Metanephros (tissue), 1 donor: ENCODE measurements around the gene ZNF574. TPM values are rescaled to one million over a fixed set of nuclear protein-coding genes. Genes with fewer than 3 reads are reported as not detected.

ENCODE experiments used
- total RNA-seq: library from RNA; depleted of rRNA; stranded (reverse); fragments of >200 nt; gene quantifications from one replicate; pipeline ENCODE4 v1.2.3, GENCODE V29; 2014

The ZNF574 gene, protein sequence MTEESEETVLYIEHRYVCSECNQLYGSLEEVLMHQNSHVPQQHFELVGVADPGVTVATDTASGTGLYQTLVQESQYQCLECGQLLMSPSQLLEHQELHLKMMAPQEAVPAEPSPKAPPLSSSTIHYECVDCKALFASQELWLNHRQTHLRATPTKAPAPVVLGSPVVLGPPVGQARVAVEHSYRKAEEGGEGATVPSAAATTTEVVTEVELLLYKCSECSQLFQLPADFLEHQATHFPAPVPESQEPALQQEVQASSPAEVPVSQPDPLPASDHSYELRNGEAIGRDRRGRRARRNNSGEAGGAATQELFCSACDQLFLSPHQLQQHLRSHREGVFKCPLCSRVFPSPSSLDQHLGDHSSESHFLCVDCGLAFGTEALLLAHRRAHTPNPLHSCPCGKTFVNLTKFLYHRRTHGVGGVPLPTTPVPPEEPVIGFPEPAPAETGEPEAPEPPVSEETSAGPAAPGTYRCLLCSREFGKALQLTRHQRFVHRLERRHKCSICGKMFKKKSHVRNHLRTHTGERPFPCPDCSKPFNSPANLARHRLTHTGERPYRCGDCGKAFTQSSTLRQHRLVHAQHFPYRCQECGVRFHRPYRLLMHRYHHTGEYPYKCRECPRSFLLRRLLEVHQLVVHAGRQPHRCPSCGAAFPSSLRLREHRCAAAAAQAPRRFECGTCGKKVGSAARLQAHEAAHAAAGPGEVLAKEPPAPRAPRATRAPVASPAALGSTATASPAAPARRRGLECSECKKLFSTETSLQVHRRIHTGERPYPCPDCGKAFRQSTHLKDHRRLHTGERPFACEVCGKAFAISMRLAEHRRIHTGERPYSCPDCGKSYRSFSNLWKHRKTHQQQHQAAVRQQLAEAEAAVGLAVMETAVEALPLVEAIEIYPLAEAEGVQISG
- 21.1 TPM for total RNA-seq

DNA sequence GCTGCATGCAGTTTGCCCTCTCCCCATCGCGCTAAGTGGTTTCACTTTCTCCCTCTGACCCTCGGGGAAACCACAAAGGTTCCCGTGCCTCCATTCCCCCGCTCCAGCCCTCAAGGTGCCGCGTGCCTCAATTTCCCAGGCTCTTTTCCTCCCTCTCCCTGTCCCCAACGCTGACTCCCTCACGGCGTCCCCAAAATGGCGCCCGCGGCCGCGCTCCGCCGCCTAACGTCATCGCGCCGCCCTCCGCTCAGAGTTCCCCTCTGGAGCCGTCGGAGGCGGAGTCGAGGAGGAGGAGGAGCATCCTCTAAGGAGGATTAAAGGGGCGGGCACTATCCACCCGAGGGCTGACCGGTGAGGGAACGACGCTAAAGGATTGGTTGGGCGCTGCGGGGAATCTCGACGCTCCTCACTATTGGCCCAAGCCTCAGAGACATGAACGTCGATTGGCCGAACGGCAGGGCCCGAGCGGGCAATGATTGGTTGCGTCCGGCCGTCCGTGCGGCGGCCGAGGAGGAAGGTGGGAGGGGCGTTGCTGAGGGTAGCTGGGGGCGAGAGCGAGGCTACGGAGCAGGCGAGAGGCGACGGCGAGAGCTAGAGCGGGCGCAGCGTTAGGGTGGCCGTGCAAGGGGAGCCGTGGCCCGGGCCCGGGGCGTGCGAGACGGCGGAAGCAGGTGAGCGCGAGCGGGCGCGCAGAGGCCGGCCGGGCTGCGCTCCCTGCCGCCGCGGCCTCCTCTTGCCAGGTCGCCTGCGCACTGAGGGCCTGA is at the start of gene ZNF574:
Gene ZNF574, plus strand, starts transcription at position 551 of the 764 bp plus-strand sequence. CDS start 2,441 bp downstream, outside the sequence.

DNA sequence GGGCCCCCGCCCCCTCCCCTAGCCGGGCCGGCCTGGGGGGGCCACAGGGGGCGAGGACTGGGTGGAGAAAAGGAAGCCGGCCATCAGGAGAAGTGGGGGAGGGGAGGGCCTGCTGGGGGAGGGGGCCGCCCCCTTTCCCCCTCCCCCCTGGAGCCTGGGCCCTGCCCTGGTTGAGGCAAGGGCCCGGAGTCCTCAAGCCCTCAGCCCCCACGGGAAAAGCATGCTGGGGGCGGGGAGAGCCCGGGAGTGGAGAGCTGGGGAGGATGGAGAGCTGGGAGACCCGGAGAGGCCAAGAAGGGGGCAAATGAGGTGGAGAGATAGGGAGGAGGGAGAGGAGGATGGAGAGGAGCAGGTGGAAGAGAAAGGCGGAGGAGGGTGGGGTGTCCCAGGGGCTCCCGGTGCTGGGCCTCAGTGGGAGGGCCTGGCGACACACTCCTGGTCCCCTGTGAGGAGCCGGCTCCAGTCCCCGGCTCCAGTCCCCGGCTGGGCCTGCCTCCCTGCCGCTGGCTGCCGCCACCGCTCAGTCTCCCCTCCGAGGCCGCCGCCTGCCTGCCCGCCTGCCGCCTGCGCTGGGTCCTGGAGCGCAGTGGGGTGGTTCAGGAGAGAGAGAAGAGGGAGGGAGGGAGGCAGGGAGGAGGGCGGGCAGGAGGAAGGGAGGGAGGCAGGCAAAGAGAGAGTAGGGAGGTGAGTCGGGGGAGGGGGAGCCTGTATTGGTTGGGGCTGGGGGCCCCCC is 6.2 kb upstream of the ZNF574 start, which contains the start of gene GRIK5:
Gene GRIK5, minus strand, starts transcription at position 588 of the 733 bp plus-strand sequence. CDS start 4,436 bp downstream, outside the sequence.

Other genes with a start within 250 kb of the ZNF574 start
- gene LYPD4, start 231.5 kb upstream of the ZNF574 start, total RNA-seq = not detected
- gene DMRTC2, start 231.1 kb upstream of the ZNF574 start, total RNA-seq = not detected
- gene RPS19, start 215.9 kb upstream of the ZNF574 start, total RNA-seq = 1,024 TPM
- 4.4 TPM for gene CD79A, start 198.9 kb upstream of the ZNF574 start, total RNA-seq
- gene ARHGEF1, start 193.0 kb upstream of the ZNF574 start, total RNA-seq = 51.5 TPM
- gene ERFL, start 147.7 kb upstream of the ZNF574 start, total RNA-seq = 0.12 TPM
- 123 TPM for gene RABAC1, start 116.8 kb upstream of the ZNF574 start, total RNA-seq
- 0.53 TPM for gene ATP1A3, start 81.9 kb upstream of the ZNF574 start, total RNA-seq
- gene GRIK5, start 6.0 kb upstream of the ZNF574 start, total RNA-seq = 20.8 TPM
- gene POU2F2, start 56.3 kb downstream of the ZNF574 start, total RNA-seq = 0.70 TPM
- gene DEDD2, start 141.5 kb downstream of the ZNF574 start, total RNA-seq = 36.3 TPM
- gene ZNF526, start 144.1 kb downstream of the ZNF574 start, total RNA-seq = 10.2 TPM
- 29.5 TPM for gene GSK3A, start 166.4 kb downstream of the ZNF574 start, total RNA-seq
- gene ERF, start 179.0 kb downstream of the ZNF574 start, total RNA-seq = 43.8 TPM
- 40.2 TPM for gene CIC, start 193.1 kb downstream of the ZNF574 start, total RNA-seq
- gene PRR19, start 226.0 kb downstream of the ZNF574 start, total RNA-seq = 0.70 TPM
- 57.8 TPM for gene PAFAH1B3, start 226.5 kb downstream of the ZNF574 start, total RNA-seq
- 0.99 TPM for gene TMEM145, start 237.1 kb downstream of the ZNF574 start, total RNA-seq
- gene MEGF8, start 249.5 kb downstream of the ZNF574 start, total RNA-seq = 50.2 TPM